HepG2 (cell line): ENCODE data around the gene ACSL1. TPM values are rescaled to one million over a fixed set of nuclear protein-coding genes. Genes with fewer than 3 reads are reported as not detected.

Experiments used
- ATRX ChIP-seq: sonication (generic); formaldehyde crosslinking; IDR thresholded peaks from 2 replicates; pipeline ENCODE4 v1.4.0; 2020; ENCODE audit warnings: missing genetic modification reagents, borderline replicate concordance
- BHLHE40 ChIP-seq: IDR thresholded peaks from 2 replicates; pipeline ENCODE4 v1.6.1; 2011; ENCODE audit warnings: low read length, improper control_type of control experiment
- HNRNPK ChIP-seq: fragments of 200-400 bp; formaldehyde crosslinking; IDR thresholded peaks from 2 replicates; pipeline ENCODE4 v1.6.1; 2018; ENCODE audit warnings: low read length, low read depth, moderate library complexity, mild to moderate bottlenecking; ENCODE audit not compliant: poor library complexity, severe bottlenecking
- NCOA1 ChIP-seq: sonication (generic); formaldehyde crosslinking; IDR thresholded peaks from 2 replicates; pipeline ENCODE4 v1.9.0; 2021; ENCODE audit warnings: missing genetic modification reagents
- SETDB1 ChIP-seq: sonication (generic); formaldehyde crosslinking; IDR thresholded peaks from 2 replicates; pipeline ENCODE4 v1.5.1; 2020; ENCODE audit warnings: missing genetic modification reagents, mild to moderate bottlenecking, borderline replicate concordance
- SP2 ChIP-seq: sonication (generic); formaldehyde crosslinking; IDR thresholded peaks from 2 replicates; pipeline ENCODE4 v1.5.1; 2020; ENCODE audit warnings: mild to moderate bottlenecking, missing genetic modification reagents
- TBP ChIP-seq: sonication (generic); formaldehyde crosslinking; IDR thresholded peaks from 2 replicates; pipeline ENCODE4 v1.5.0; 2020; ENCODE audit warnings: missing genetic modification reagents
- TCF12 ChIP-seq, 2 experiments: fragments of 450-650 bp in 1 of 2; sonication (generic) in 1 of 2; formaldehyde crosslinking in 1 of 2; IDR thresholded peaks; 2 replicates each; pipeline versions ENCODE4 v1.6.1 to v1.8.0; 2017 to 2022; ENCODE audit warnings: antibody characterized with exemption in 1 of 2, mild to moderate bottlenecking in 1 of 2, missing genetic modification reagents in 1 of 2, moderate library complexity in 1 of 2
- TOPORS ChIP-seq: sonication (generic); formaldehyde crosslinking; IDR thresholded peaks from 2 replicates; pipeline ENCODE4 v1.8.0; 2023; ENCODE audit warnings: mild to moderate bottlenecking, missing genetic modification reagents
- U2AF1 ChIP-seq: fragments of 200-400 bp; formaldehyde crosslinking; optimal IDR thresholded peaks from 2 replicates; pipeline ENCODE3; 2017; ENCODE audit warnings: mild to moderate bottlenecking, low read depth, low read length
- ZBTB38 ChIP-seq: sonication (generic); formaldehyde crosslinking; IDR thresholded peaks from 2 replicates; pipeline ENCODE4 v1.5.1; 2020; ENCODE audit warnings: mild to moderate bottlenecking, missing genetic modification reagents
- ZFP41 ChIP-seq: sonication (generic); formaldehyde crosslinking; IDR thresholded peaks from 2 replicates; pipeline ENCODE4 v1.4.0; 2020; ENCODE audit warnings: mild to moderate bottlenecking, missing genetic modification reagents, borderline replicate concordance
- ZNF550 ChIP-seq: sonication (generic); formaldehyde crosslinking; IDR thresholded peaks from 2 replicates; pipeline ENCODE4 v1.4.0; 2020; ENCODE audit warnings: mild to moderate bottlenecking, missing genetic modification reagents, borderline replicate concordance
- polyA plus RNA-seq, 8 experiments: library from polyadenylated mRNA; depleted of rRNA in 3 of 8; stranded (reverse) in 7 of 8; unstranded in 1 of 8; fragments of >200 nt; fragmentation: Illumina TruSeq in 4 of 8; extraction: Trizol in 4 of 8; gene quantifications; 2 replicates each; pipeline versions ENCODE4 v1.2.1 to v1.2.3, GENCODE V29; 2011 to 2016; ENCODE audit warnings: low read depth in 4 of 8, missing spikeins in 1 of 8, mixed read lengths in 1 of 8; ENCODE audit not compliant: insufficient read depth in 1 of 8
- total RNA-seq, 5 experiments: library from RNA; depleted of rRNA; stranded (reverse); fragments of >200 nt; fragmentation: Illumina TruSeq; extraction: Trizol; gene quantifications; 2 replicates each; pipeline ENCODE4 v1.2.3, GENCODE V29; 2016; ENCODE audit warnings: low read depth in 1 of 5
- TF ChIP-seq, protein P1 (sequence below): sonication (generic); formaldehyde crosslinking; IDR thresholded peaks from 2 replicates; pipeline ENCODE4 v1.5.1; 2020; ENCODE audit warnings: mild to moderate bottlenecking, moderate library complexity, missing genetic modification reagents
- TF ChIP-seq, protein P2 (sequence below): sonication (generic); formaldehyde crosslinking; IDR thresholded peaks from 2 replicates; pipeline ENCODE4 v1.8.1; 2022; ENCODE audit warnings: low read depth, mild to moderate bottlenecking, missing genetic modification reagents
- TF ChIP-seq, protein P3 (sequence below): sonication (generic); formaldehyde crosslinking; IDR thresholded peaks from 2 replicates; pipeline ENCODE4 v1.4.0; 2020; ENCODE audit warnings: missing genetic modification reagents
- TF ChIP-seq, protein P4 (sequence below): sonication (generic); formaldehyde crosslinking; IDR thresholded peaks from 2 replicates; pipeline ENCODE4 v1.5.1; 2020; ENCODE audit warnings: missing genetic modification reagents, mild to moderate bottlenecking, borderline replicate concordance
- TF ChIP-seq, protein P5 (sequence below): sonication (generic); formaldehyde crosslinking; IDR thresholded peaks from 2 replicates; pipeline ENCODE4 v1.4.0; 2020; ENCODE audit warnings: missing genetic modification reagents

Gene ACSL1
- total and polyA plus RNA-seq, 2 of the 13 experiments (the other 11 are each of a cell fraction or from before 2014, with no cell fraction given), result 10.0 to 29.8 TPM

DNA sequence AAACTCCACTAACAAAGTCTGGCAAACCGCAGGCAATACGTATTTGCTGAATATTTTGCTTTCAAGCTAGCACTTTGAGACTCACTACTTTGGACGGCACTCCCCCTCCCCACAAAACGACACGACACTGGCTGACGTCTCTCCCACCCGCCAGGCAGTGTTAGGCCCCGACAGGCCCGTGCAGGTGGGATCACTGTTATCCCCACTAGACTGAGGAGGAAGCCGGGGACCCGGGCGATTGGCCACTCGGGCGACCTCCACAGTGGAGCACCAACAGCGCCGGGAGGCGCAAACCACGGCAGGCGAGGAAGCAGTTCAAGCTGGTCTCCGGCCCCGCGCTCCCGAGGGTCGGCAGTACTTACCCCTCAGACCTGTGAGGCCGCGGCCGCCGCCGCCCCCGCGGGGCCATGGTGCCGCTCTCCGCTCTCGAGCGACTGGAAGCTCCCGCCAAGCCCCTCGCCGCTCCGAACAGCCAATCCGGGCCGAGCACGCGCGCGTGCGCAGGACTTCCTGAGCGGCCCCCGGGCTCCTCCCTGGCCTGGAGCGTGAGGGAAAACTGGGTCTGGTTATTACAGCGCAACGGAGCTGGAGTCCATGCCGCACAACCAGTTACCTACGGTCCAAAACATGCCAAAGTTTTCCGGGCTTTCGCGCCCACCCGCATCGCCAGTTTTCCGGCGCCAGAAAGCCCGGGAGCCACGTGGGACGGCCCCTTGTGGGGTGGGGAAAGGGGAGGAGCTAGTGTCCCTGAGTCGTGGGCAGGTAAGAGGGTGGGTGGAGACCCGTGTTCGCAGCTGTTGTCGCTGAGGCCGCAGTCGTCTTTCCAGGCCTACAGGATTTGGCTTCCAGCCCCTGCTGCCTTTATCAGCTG lies 91.9 kb downstream of the ACSL1 start, which contains the start of gene CENPU (continued):
- TF ChIP-seq, protein P1, sequence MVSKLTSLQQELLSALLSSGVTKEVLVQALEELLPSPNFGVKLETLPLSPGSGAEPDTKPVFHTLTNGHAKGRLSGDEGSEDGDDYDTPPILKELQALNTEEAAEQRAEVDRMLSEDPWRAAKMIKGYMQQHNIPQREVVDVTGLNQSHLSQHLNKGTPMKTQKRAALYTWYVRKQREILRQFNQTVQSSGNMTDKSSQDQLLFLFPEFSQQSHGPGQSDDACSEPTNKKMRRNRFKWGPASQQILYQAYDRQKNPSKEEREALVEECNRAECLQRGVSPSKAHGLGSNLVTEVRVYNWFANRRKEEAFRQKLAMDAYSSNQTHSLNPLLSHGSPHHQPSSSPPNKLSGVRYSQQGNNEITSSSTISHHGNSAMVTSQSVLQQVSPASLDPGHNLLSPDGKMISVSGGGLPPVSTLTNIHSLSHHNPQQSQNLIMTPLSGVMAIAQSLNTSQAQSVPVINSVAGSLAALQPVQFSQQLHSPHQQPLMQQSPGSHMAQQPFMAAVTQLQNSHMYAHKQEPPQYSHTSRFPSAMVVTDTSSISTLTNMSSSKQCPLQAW (CRISPR knock-in tag), result peak; percentile 99
- TF ChIP-seq HNRNPK (peak; percentile 57), ZFP41 (CRISPR knock-in tag) (peak; percentile 94; the same call in 1 of the 2 replicates), ATRX (CRISPR knock-in tag) (no peak), ZNF550 (no peak), TOPORS (CRISPR knock-in tag) (no peak), NCOA1 (CRISPR knock-in tag) (0 out of 2 replicates have a peak, but pooled peaks have one; percentile 62), BHLHE40 (peak; percentile 60), TBP (CRISPR knock-in tag) (0 out of 2 replicates have a peak, but pooled peaks have one; percentile 8), ZBTB38 (CRISPR knock-in tag) (peak; percentile 92), SETDB1 (CRISPR knock-in tag) (0 out of 2 replicates have a peak, but pooled peaks have one; percentile 42), SP2 (CRISPR knock-in tag) (peak; percentile 45; the same call in 1 of the 2 replicates), TCF12 (IDR thresholded peaks at IDR 0.05) (no peak), TCF12 (CRISPR knock-in tag; IDR thresholded peaks at IDR 0.05) (no peak; the same call in 1 of the 2 replicates), U2AF1 (peak; percentile 73)
- TF ChIP-seq, protein P2, sequence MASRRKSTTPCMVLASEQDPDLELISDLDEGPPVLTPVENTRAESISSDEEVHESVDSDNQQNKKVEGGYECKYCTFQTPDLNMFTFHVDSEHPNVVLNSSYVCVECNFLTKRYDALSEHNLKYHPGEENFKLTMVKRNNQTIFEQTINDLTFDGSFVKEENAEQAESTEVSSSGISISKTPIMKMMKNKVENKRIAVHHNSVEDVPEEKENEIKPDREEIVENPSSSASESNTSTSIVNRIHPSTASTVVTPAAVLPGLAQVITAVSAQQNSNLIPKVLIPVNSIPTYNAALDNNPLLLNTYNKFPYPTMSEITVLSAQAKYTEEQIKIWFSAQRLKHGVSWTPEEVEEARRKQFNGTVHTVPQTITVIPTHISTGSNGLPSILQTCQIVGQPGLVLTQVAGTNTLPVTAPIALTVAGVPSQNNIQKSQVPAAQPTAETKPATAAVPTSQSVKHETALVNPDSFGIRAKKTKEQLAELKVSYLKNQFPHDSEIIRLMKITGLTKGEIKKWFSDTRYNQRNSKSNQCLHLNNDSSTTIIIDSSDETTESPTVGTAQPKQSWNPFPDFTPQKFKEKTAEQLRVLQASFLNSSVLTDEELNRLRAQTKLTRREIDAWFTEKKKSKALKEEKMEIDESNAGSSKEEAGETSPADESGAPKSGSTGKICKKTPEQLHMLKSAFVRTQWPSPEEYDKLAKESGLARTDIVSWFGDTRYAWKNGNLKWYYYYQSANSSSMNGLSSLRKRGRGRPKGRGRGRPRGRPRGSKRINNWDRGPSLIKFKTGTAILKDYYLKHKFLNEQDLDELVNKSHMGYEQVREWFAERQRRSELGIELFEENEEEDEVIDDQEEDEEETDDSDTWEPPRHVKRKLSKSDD (CRISPR knock-in tag), result peak; percentile 83; the same call in 1 of the 2 replicates
- TF ChIP-seq, protein P3, sequence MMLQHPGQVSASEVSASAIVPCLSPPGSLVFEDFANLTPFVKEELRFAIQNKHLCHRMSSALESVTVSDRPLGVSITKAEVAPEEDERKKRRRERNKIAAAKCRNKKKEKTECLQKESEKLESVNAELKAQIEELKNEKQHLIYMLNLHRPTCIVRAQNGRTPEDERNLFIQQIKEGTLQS (CRISPR knock-in tag), result peak; percentile 70
- TF ChIP-seq, protein P4, sequence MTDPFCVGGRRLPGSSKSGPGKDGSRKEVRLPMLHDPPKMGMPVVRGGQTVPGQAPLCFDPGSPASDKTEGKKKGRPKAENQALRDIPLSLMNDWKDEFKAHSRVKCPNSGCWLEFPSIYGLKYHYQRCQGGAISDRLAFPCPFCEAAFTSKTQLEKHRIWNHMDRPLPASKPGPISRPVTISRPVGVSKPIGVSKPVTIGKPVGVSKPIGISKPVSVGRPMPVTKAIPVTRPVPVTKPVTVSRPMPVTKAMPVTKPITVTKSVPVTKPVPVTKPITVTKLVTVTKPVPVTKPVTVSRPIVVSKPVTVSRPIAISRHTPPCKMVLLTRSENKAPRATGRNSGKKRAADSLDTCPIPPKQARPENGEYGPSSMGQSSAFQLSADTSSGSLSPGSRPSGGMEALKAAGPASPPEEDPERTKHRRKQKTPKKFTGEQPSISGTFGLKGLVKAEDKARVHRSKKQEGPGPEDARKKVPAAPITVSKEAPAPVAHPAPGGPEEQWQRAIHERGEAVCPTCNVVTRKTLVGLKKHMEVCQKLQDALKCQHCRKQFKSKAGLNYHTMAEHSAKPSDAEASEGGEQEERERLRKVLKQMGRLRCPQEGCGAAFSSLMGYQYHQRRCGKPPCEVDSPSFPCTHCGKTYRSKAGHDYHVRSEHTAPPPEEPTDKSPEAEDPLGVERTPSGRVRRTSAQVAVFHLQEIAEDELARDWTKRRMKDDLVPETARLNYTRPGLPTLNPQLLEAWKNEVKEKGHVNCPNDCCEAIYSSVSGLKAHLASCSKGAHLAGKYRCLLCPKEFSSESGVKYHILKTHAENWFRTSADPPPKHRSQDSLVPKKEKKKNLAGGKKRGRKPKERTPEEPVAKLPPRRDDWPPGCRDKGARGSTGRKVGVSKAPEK (CRISPR knock-in tag), result 0 out of 2 replicates have a peak, but pooled peaks have one; percentile 56
- TF ChIP-seq, protein P5, sequence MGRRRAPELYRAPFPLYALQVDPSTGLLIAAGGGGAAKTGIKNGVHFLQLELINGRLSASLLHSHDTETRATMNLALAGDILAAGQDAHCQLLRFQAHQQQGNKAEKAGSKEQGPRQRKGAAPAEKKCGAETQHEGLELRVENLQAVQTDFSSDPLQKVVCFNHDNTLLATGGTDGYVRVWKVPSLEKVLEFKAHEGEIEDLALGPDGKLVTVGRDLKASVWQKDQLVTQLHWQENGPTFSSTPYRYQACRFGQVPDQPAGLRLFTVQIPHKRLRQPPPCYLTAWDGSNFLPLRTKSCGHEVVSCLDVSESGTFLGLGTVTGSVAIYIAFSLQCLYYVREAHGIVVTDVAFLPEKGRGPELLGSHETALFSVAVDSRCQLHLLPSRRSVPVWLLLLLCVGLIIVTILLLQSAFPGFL, result peak; percentile 20; the same call in 1 of the 2 replicates
